DMS53 (cell line): ENCODE data around the gene ARL5A.
"Not testable (repeated sequence)": the region's sequence is repeated elsewhere in the genome, so short reads cannot be mapped to it uniquely, and the experiment has no call there.

Experiments used
- DNase-seq: peaks from one replicate; lab custom pipeline; 2025; lab: John Stamatoyannopoulos, UW

The ARL5A gene

GRCh38 chr2:151828143-151828889, at the start of gene ARL5A:
Gene ARL5A, minus strand, starts transcription at chr2:151828421. Its CDS starts 245 bp downstream, at chr2:151828176.
- peak; percentile 88 for DNase-seq

GRCh38 chr2:151875631-151876030, 47.4 kb upstream of the ARL5A start:
- not testable (repeated sequence) for DNase-seq

GRCh38 chr2:151872463-151872862, 44.2 kb upstream of the ARL5A start:
- DNase-seq = no peak

GRCh38 chr2:151869291-151869690, 41.1 kb upstream of the ARL5A start:
- DNase-seq = no peak

GRCh38 chr2:151862700-151863099, 34.5 kb upstream of the ARL5A start:
- peak; percentile 16 for DNase-seq

GRCh38 chr2:151861174-151861573, 33.0 kb upstream of the ARL5A start:
- no peak for DNase-seq

- no peak for DNase-seq
Measured at GRCh38 chr2:151860613-151861146, 32.5 kb upstream of the ARL5A start.

GRCh38 chr2:151860210-151860609, 32.0 kb upstream of the ARL5A start:
- DNase-seq = no peak

- DNase-seq = peak; percentile 32
Measured at GRCh38 chr2:151857650-151858049, 29.4 kb upstream of the ARL5A start.

GRCh38 chr2:151855111-151855510, 26.9 kb upstream of the ARL5A start:
- DNase-seq = no peak

GRCh38 chr2:151853070-151853758, 25.0 kb upstream of the ARL5A start:
- DNase-seq = peak; percentile 40

GRCh38 chr2:151852260-151853069, 24.2 kb upstream of the ARL5A start:
- DNase-seq = no peak

- DNase-seq = no peak
Measured at GRCh38 chr2:151851761-151852160, 23.5 kb upstream of the ARL5A start.

- peak; percentile 55 for DNase-seq
Measured at GRCh38 chr2:151849413-151850010, 21.3 kb upstream of the ARL5A start.

GRCh38 chr2:151845884-151846283, 17.7 kb upstream of the ARL5A start:
- DNase-seq = no peak

- no peak for DNase-seq
Measured at GRCh38 chr2:151845481-151845880, 17.3 kb upstream of the ARL5A start.

GRCh38 chr2:151844211-151844896, 16.1 kb upstream of the ARL5A start:
- no peak for DNase-seq

GRCh38 chr2:151843691-151844061, 15.5 kb upstream of the ARL5A start:
- no peak for DNase-seq

- DNase-seq = no peak
Measured at GRCh38 chr2:151842830-151843690, 14.8 kb upstream of the ARL5A start.

- no peak for DNase-seq
Measured at GRCh38 chr2:151841047-151841424, 12.8 kb upstream of the ARL5A start.
